Measurements from ENCODE around the gene UPK3A. TPM values are rescaled to one million over a fixed set of nuclear protein-coding genes. Genes with fewer than 3 reads are reported as not detected.
A peak's percentile ranks its signal among the peaks of the same experiment; 100 is the strongest.

The UPK3A gene
- total RNA-seq, 2 donors from 2014 or later: not detected

- H3K36me3 ChIP-seq (ENCODE audit: control insufficient read depth, insufficient read depth, low read length): peaks cover 79% of the 10 kb centered on the region
- TF ChIP-seq CTCF (conservative IDR thresholded peaks at IDR 0.05): no peak
- no peaks in the 10 kb centered on the region for H3K27me3 ChIP-seq (ENCODE audit: control insufficient read depth, insufficient read depth, low read length, poor library complexity, severe bottlenecking)
- H3K27ac ChIP-seq (ENCODE audit: low read depth, low read length): no peak overlapping the region
- Mint-ChIP-seq H3K27me3 (ENCODE audit: insufficient read depth) (no peaks in the 10 kb centered on the region), H3K36me3 (ENCODE audit: low read depth) (peaks cover 49% of the 10 kb centered on the region), H3K4me3 (no peak overlapping the region), H3K4me1 (peaks cover 2% of the 10 kb centered on the region), H3K9me3 (no peaks in the 10 kb centered on the region), H3K27ac (no peak overlapping the region)
- no peak overlapping the region for H3K4me3 ChIP-seq (ENCODE audit: low read length)
- no peak for DNase-seq
- no peaks in the 10 kb centered on the region for H3K9me3 ChIP-seq (ENCODE audit: control insufficient read depth, low read length)
- no peaks in the 10 kb centered on the region for H3K4me1 ChIP-seq (ENCODE audit: control insufficient read depth, insufficient read depth, low read length)
- no peak overlapping the region for H3K9ac ChIP-seq (ENCODE audit: extremely low read depth, low read length, poor library complexity, severe bottlenecking)
- 84 to 87% methylated on average over 6 of the region's 6 CpGs for WGBS, 2 experiments (ENCODE audit: insufficient coverage in 1 of 2, insufficient read length in 1 of 2)
Measured at GRCh38 chr22:45341498-45341897, 56.7 kb downstream of the UPK3A start.

- no peaks in the 10 kb centered on the region for H3K4me1 ChIP-seq (ENCODE audit: control insufficient read depth, insufficient read depth, low read length)
- H3K4me3 Mint-ChIP-seq: no peak overlapping the region
- no peaks in the 10 kb centered on the region for H3K9me3 ChIP-seq (ENCODE audit: control insufficient read depth, low read length)
- no peak for TF ChIP-seq CTCF (conservative IDR thresholded peaks at IDR 0.05)
- no peaks in the 10 kb centered on the region for H3K27me3 Mint-ChIP-seq (ENCODE audit: insufficient read depth)
- no peak overlapping the region for H3K4me3 ChIP-seq (ENCODE audit: low read length)
- no peak for DNase-seq
- no peak overlapping the region for H3K27ac ChIP-seq (ENCODE audit: low read depth, low read length)
- no peaks in the 10 kb centered on the region for H3K4me1 Mint-ChIP-seq
- H3K36me3 ChIP-seq (ENCODE audit: control insufficient read depth, insufficient read depth, low read length): peaks cover 66% of the 10 kb centered on the region
- no peaks in the 10 kb centered on the region for H3K9me3 Mint-ChIP-seq
- no peak overlapping the region for H3K27ac Mint-ChIP-seq
- H3K9ac ChIP-seq (ENCODE audit: extremely low read depth, low read length, poor library complexity, severe bottlenecking): no peak overlapping the region
- WGBS, 2 experiments (ENCODE audit: insufficient coverage in 1 of 2, insufficient read length in 1 of 2): 94 to 98% methylated on average over 8 of the region's 8 CpGs
- H3K27me3 ChIP-seq (ENCODE audit: control insufficient read depth, insufficient read depth, low read length, poor library complexity, severe bottlenecking): no peaks in the 10 kb centered on the region
- H3K36me3 Mint-ChIP-seq (ENCODE audit: low read depth): peaks cover 35% of the 10 kb centered on the region
Measured at GRCh38 chr22:45343143-45343542, 58.4 kb downstream of the UPK3A start.

GRCh38 chr22:45344334-45344733 is 59.6 kb downstream of the UPK3A start:
- no peak overlapping the region for H3K4me3 Mint-ChIP-seq
- Histone ChIP-seq H3K4me3 (ENCODE audit: low read length) (no peak overlapping the region), H3K9me3 (ENCODE audit: control insufficient read depth, low read length) (no peaks in the 10 kb centered on the region), H3K27ac (ENCODE audit: low read depth, low read length) (no peak overlapping the region), H3K4me1 (ENCODE audit: control insufficient read depth, insufficient read depth, low read length) (no peaks in the 10 kb centered on the region), H3K27me3 (ENCODE audit: control insufficient read depth, insufficient read depth, low read length, poor library complexity, severe bottlenecking) (no peaks in the 10 kb centered on the region), H3K36me3 (ENCODE audit: control insufficient read depth, insufficient read depth, low read length) (peaks cover 59% of the 10 kb centered on the region), H3K9ac (ENCODE audit: extremely low read depth, low read length, poor library complexity, severe bottlenecking) (no peak overlapping the region)
- H3K27me3 Mint-ChIP-seq (ENCODE audit: insufficient read depth): no peaks in the 10 kb centered on the region
- peaks cover 28% of the 10 kb centered on the region for H3K36me3 Mint-ChIP-seq (ENCODE audit: low read depth)
- DNase-seq: peak; percentile 52
- H3K27ac Mint-ChIP-seq: no peak overlapping the region
- H3K9me3 Mint-ChIP-seq: no peaks in the 10 kb centered on the region
- TF ChIP-seq CTCF (conservative IDR thresholded peaks at IDR 0.05): peak; percentile 46
- no peaks in the 10 kb centered on the region for H3K4me1 Mint-ChIP-seq
- 63 to 87% methylated on average over 4 to 5 of the region's 5 CpGs for WGBS, 2 experiments (ENCODE audit: insufficient coverage in 1 of 2, insufficient read length in 1 of 2)

Other genes starting within 250 kb of the UPK3A start
- 100 to 1,000 TPM; 101 to 115 TPM for gene NUP50, start 121.0 kb upstream of the UPK3A start, total RNA-seq
- gene KIAA0930, start 44.1 kb upstream of the UPK3A start, total RNA-seq: 10 to 100 TPM; 36.2 to 47.8 TPM
- 100 to 1,000 TPM in 1 of 2 donors, 10 to 100 TPM in 1; 46.3 to 143 TPM for gene FAM118A, start 25.0 kb downstream of the UPK3A start, total RNA-seq
- under 1 TPM in 1 of 2 donors, not detected in 1; 0.11 TPM for gene SMC1B, start 128.7 kb downstream of the UPK3A start, total RNA-seq
- 10 to 100 TPM; 10.6 to 15.2 TPM for gene RIBC2, start 128.7 kb downstream of the UPK3A start, total RNA-seq
- gene FBLN1, start 217.9 kb downstream of the UPK3A start, total RNA-seq: 100 to 1,000 TPM; 226 to 305 TPM

Measured in endodermal cell (in vitro differentiated cells).